Measurements from ENCODE around the gene GARIN3.

The GARIN3 gene

GRCh38 chr5:157115012-157115411 lies 51.1 kb downstream of the GARIN3 start:
- POLR2A ChIA-PET (ENCODE audit: low non-redundant PET): no interaction called here
- no peak for TF ChIP-seq CTCF (conservative IDR thresholded peaks at IDR 0.05; ENCODE audit: low read depth)
- DNase-seq (ENCODE audit: low spot score): no peak
- CTCF ChIA-PET: no interaction called here
- no peak overlapping the region for H3K27ac ChIP-seq

DNA sequence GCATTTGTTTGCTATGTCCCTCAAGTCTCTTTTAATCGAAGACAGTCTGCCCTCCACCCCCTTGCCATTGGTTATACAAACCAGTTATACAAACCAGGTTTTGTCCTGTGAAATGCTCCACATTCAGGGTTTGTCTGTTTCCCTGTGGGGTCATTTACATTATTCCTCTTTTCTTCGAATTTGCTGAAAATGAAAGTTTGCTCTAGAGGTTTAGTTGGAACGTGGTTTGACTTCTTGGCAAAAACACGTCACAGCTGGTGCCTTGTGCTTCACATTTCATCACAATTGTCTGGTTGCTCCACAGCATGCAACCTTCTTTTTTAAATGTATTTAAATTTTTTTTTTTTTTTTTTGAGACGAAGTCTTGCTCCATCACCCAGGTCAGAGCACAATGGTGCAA lies 53.1 kb downstream of the GARIN3 start:
- ChIA-PET POLR2A (ENCODE audit: low non-redundant PET) (no interaction called here), CTCF (no interaction called here)
- TF ChIP-seq CTCF (conservative IDR thresholded peaks at IDR 0.05; ENCODE audit: low read depth): no peak
- DNase-seq (ENCODE audit: low spot score): no peak
- H3K27ac ChIP-seq: no peak overlapping the region

All from RWPE1 (cell line).